Activated CD4-positive, alpha-beta memory T cell treated with anti-CD3 and anti-CD28 coated beads for 36 hours (primary cell): ENCODE data around the gene PRKCD. TPM values are rescaled to one million over a fixed set of nuclear protein-coding genes. Genes with fewer than 3 reads are reported as not detected.

Experiments used
- CTCF ChIA-PET: fragments of 350-600 bp; sonication (Branson Sonifier 250); formaldehyde crosslinking; loops from one replicate; lab custom pipeline; 2021; ENCODE audit warnings: antibody characterized with exemption, inconsistent platforms; lab: Charles Lee
- POLR2A ChIA-PET: fragments of 350-600 bp; sonication (Branson Sonifier 250); formaldehyde crosslinking; loops from one replicate; lab custom pipeline; 2021; ENCODE audit warnings: antibody characterized with exemption; lab: Charles Lee
- DNase-seq: peaks from one replicate; pipeline ENCODE4 v3.0.0-alpha.2; 2020
- H3K27ac Mint-ChIP-seq: one replicate; pipeline ENCODE4 v1.8.0; 2021; ENCODE audit warnings: mixed read lengths
- H3K27me3 Mint-ChIP-seq: one replicate; pipeline ENCODE4 v1.8.0; 2021; ENCODE audit warnings: mixed read lengths
- H3K36me3 Mint-ChIP-seq: one replicate; pipeline ENCODE4 v1.8.0; 2021; ENCODE audit warnings: mixed read lengths
- H3K4me1 Mint-ChIP-seq: one replicate; pipeline ENCODE4 v1.8.0; 2021; ENCODE audit warnings: low read depth, mixed read lengths
- H3K4me3 Mint-ChIP-seq: one replicate; pipeline ENCODE4 v1.8.0; 2021; ENCODE audit warnings: mild to moderate bottlenecking, mixed read lengths
- H3K9me3 Mint-ChIP-seq: one replicate; pipeline ENCODE4 v1.8.0; 2021; ENCODE audit warnings: mixed read lengths
- intact Hi-C: fragments of 100-400 bp; cut with micrococcal nuclease; formaldehyde crosslinking; loops from one replicate; pipeline ENCODE4 v1.15.1; 2023
- total RNA-seq, 2 experiments: library from RNA; stranded (reverse); gene quantifications; one replicate each; pipeline ENCODE4 v1.2.3, GENCODE V29; 2021

PRKCD gene
- total RNA-seq, 2 experiments from 2014 or later: 23.8 to 25.9 TPM

- intact Hi-C loops: no loop called here
- H3K4me1 Mint-ChIP-seq: peaks cover 42% of the 10 kb centered on the region
- POLR2A ChIA-PET: interaction anchor here (0.6 kb wide), 1 partner anchor 26 kb away, joined by 3 read pairs; no protein-coding TSS in a partner anchor
- CTCF ChIA-PET: interaction anchor here (1.0 to 1.4 kb wide), 2 partner anchors 28 to 29 kb away, joined by 3 to 4 read pairs; no protein-coding TSS in a partner anchor
- no peaks in the 10 kb centered on the region for H3K36me3 Mint-ChIP-seq
- H3K4me3 Mint-ChIP-seq: no peak overlapping the region
- H3K27me3 Mint-ChIP-seq: no peaks in the 10 kb centered on the region
- no peak overlapping the region for H3K27ac Mint-ChIP-seq
- DNase-seq: no peak
- no peaks in the 10 kb centered on the region for H3K9me3 Mint-ChIP-seq
These were observed 6.6 kb downstream of the PRKCD start for GRCh38 chr3:53167418-53168174.

- intact Hi-C loops: no loop called here
- CTCF ChIA-PET: interaction anchor here (1.4 to 2.6 kb wide), 2 partner anchors 28 to 54 kb away, joined by 4 to 7 read pairs; no protein-coding TSS in a partner anchor
- H3K4me1 Mint-ChIP-seq: peaks cover 34% of the 10 kb centered on the region
- no peaks in the 10 kb centered on the region for H3K27me3 Mint-ChIP-seq
- no peaks in the 10 kb centered on the region for H3K9me3 Mint-ChIP-seq
- no peak overlapping the region for H3K27ac Mint-ChIP-seq
- POLR2A ChIA-PET: no interaction called here
- DNase-seq: no peak
- H3K36me3 Mint-ChIP-seq: no peaks in the 10 kb centered on the region
- H3K4me3 Mint-ChIP-seq: no peak overlapping the region
These were observed 7.3 kb downstream of the PRKCD start for GRCh38 chr3:53168175-53168923.

- Mint-ChIP-seq H3K4me1 (peaks cover 31% of the 10 kb centered on the region), H3K36me3 (peaks cover 2% of the 10 kb centered on the region), H3K9me3 (no peaks in the 10 kb centered on the region), H3K27ac (no peak overlapping the region), H3K27me3 (no peaks in the 10 kb centered on the region), H3K4me3 (no peak overlapping the region)
- intact Hi-C loops: no loop called here
- CTCF ChIA-PET: interaction anchor here (0.6 to 2.6 kb wide), 6 partner anchors 9 to 59 kb away, joined by 3 to 7 read pairs (median 4); no protein-coding TSS in a partner anchor
- POLR2A ChIA-PET: no interaction called here
- no peak for DNase-seq
These were observed 8.2 kb downstream of the PRKCD start for GRCh38 chr3:53169045-53169831.

- DNase-seq: no peak
- no peaks in the 10 kb centered on the region for H3K27me3 Mint-ChIP-seq
- H3K27ac Mint-ChIP-seq: no peak overlapping the region
- intact Hi-C loops: no loop called here
- no peak overlapping the region for H3K4me3 Mint-ChIP-seq
- CTCF ChIA-PET: interaction anchor here (1.1 to 2.6 kb wide), 5 partner anchors 10 to 60 kb away, joined by 4 to 7 read pairs (median 5); no protein-coding TSS in a partner anchor
- H3K4me1 Mint-ChIP-seq: peaks cover 31% of the 10 kb centered on the region
- peaks cover 2% of the 10 kb centered on the region for H3K36me3 Mint-ChIP-seq
- POLR2A ChIA-PET: no interaction called here
- H3K9me3 Mint-ChIP-seq: no peaks in the 10 kb centered on the region
These were observed 8.9 kb downstream of the PRKCD start for GRCh38 chr3:53169832-53170324.

GRCh38 chr3:53170325-53171063, 9.5 kb downstream of the PRKCD start:
- Mint-ChIP-seq H3K27ac (no peak overlapping the region), H3K27me3 (no peaks in the 10 kb centered on the region), H3K36me3 (peaks cover 2% of the 10 kb centered on the region)

GRCh38 chr3:53171064-53171418, 10.0 kb downstream of the PRKCD start:
- CTCF ChIA-PET: interaction anchor here (2.2 to 2.6 kb wide), 2 partner anchors 25 to 57 kb away, joined by 7 to 8 read pairs; no protein-coding TSS in a partner anchor
- no peak overlapping the region for H3K4me3 Mint-ChIP-seq
- H3K27ac Mint-ChIP-seq: no peak overlapping the region
- DNase-seq: no peak
- intact Hi-C loops: no loop called here
- peaks cover 31% of the 10 kb centered on the region for H3K4me1 Mint-ChIP-seq
- H3K36me3 Mint-ChIP-seq: peaks cover 2% of the 10 kb centered on the region
- POLR2A ChIA-PET: no interaction called here
- H3K9me3 Mint-ChIP-seq: no peaks in the 10 kb centered on the region
- no peaks in the 10 kb centered on the region for H3K27me3 Mint-ChIP-seq

More at GRCh38 chr3:53170325-53171063, 9.5 kb downstream of the PRKCD start:
- POLR2A ChIA-PET: no interaction called here
- intact Hi-C loops: no loop called here
- CTCF ChIA-PET: interaction anchor here (1.1 to 2.6 kb wide), 6 partner anchors 10 to 61 kb away, joined by 4 to 8 read pairs (median 5); no protein-coding TSS in a partner anchor
- H3K4me3 Mint-ChIP-seq: no peak overlapping the region
- DNase-seq: peak; percentile 55
- peaks cover 31% of the 10 kb centered on the region for H3K4me1 Mint-ChIP-seq
- no peaks in the 10 kb centered on the region for H3K9me3 Mint-ChIP-seq

- no peak overlapping the region for H3K27ac Mint-ChIP-seq
- ChIA-PET CTCF (interaction anchor here (2.2 kb wide), 1 partner anchor 24 kb away, joined by 8 read pairs; no protein-coding TSS in a partner anchor), POLR2A (no interaction called here)
- no peak for DNase-seq
- no peak overlapping the region for H3K4me3 Mint-ChIP-seq
- H3K36me3 Mint-ChIP-seq: peaks cover 2% of the 10 kb centered on the region
- H3K4me1 Mint-ChIP-seq: peaks cover 27% of the 10 kb centered on the region
- intact Hi-C loops: no loop called here
- H3K9me3 Mint-ChIP-seq: no peaks in the 10 kb centered on the region
- H3K27me3 Mint-ChIP-seq: no peaks in the 10 kb centered on the region
These were observed 11.0 kb downstream of the PRKCD start for GRCh38 chr3:53171827-53172505.

- Mint-ChIP-seq H3K27ac (no peak overlapping the region), H3K36me3 (peaks cover 5% of the 10 kb centered on the region), H3K4me3 (no peak overlapping the region), H3K4me1 (peaks cover 23% of the 10 kb centered on the region), H3K9me3 (no peaks in the 10 kb centered on the region), H3K27me3 (no peaks in the 10 kb centered on the region)
- intact Hi-C loops: no loop called here
- CTCF ChIA-PET: interaction anchor here (1.1 kb wide), 1 partner anchor 59 kb away, joined by 3 read pairs; no protein-coding TSS in a partner anchor
- DNase-seq: no peak
- POLR2A ChIA-PET: no interaction called here
These were observed 12.1 kb downstream of the PRKCD start for GRCh38 chr3:53173107-53173506.

- CTCF ChIA-PET: interaction anchor here (0.8 to 1.1 kb wide), 3 partner anchors 22 to 60 kb away, joined by 3 read pairs; no protein-coding TSS in a partner anchor
- Mint-ChIP-seq H3K36me3 (peaks cover 5% of the 10 kb centered on the region), H3K4me3 (no peak overlapping the region), H3K4me1 (peaks cover 13% of the 10 kb centered on the region), H3K9me3 (no peaks in the 10 kb centered on the region), H3K27me3 (no peaks in the 10 kb centered on the region), H3K27ac (no peak overlapping the region)
- no peak for DNase-seq
- POLR2A ChIA-PET: no interaction called here
- intact Hi-C loops: no loop called here
These were observed 13.6 kb downstream of the PRKCD start for GRCh38 chr3:53174346-53175250.
